HepG2 (cell line): Measurements from ENCODE around the gene NRBP1. TPM values are rescaled to one million over a fixed set of nuclear protein-coding genes. Genes with fewer than 3 reads are reported as not detected.
A peak's percentile ranks its signal among the peaks of the same experiment; 100 is the strongest.

ENCODE experiments used
- ATAC-seq: fragments of 200-7000 bp; cut with Tn5 transposase; 3 replicates; pipeline ENCODE4 v1.9.1; 2020; ENCODE audit warnings: mild to moderate bottlenecking, moderate library complexity
- BruUV-seq: library from RNA; stranded (reverse); fragments of 400-500 nt; replicated peaks from 2 replicates; lab custom pipeline; 2021; lab: Mats Ljungman, UMichigan
- CTCF ChIA-PET: fragments of 300-600 bp; formaldehyde crosslinking; extraction: SDS; loops from one replicate; lab custom pipeline; 2021; ENCODE audit warnings: low total read pairs, inconsistent platforms, low intra/inter-chr PET ratio; lab: Yijun Ruan, JAX
- POLR2A ChIA-PET: fragments of 350-600 bp; sonication (Branson Sonifier 250); formaldehyde crosslinking; loops from one replicate; lab custom pipeline; 2020; ENCODE audit warnings: antibody characterized with exemption, inconsistent platforms; lab: Yijun Ruan, JAX
- DNase-seq: peaks from one replicate; pipeline ENCODE4 v3.0.0-alpha.2; 2015; ENCODE audit warnings: low spot score
- FAIRE-seq: peaks from 3 replicates; lab custom pipeline; 2011; peaks lifted over from hg19 to GRCh38; lab: Jason Lieb, UNC
- H2AFZ ChIP-seq: one replicate; pipeline ENCODE4 v1.6.1; 2011; ENCODE audit warnings: low read length, inconsistent platforms
- H3K27ac ChIP-seq: fragments of 300-600 bp; 3 replicates; pipeline ENCODE4 v1.8.0; 2011; ENCODE audit warnings: mixed run types, mild to moderate bottlenecking, mixed read lengths, low read length, inconsistent platforms; ENCODE audit not compliant: insufficient read depth; ENCODE audit errors: extremely low read length
- H3K27me3 ChIP-seq, 2 experiments: fragments of 200-600 bp in 1 of 2; 2 replicates in 1 of 2; 3 replicates in 1 of 2; pipeline versions ENCODE4 v1.6.0 to v1.8.0; 2011; ENCODE audit warnings: low read length in 2 of 2, mild to moderate bottlenecking in 2 of 2, moderate library complexity in 2 of 2, inconsistent platforms in 1 of 2; ENCODE audit not compliant: insufficient read depth in 2 of 2, control insufficient read depth in 1 of 2
- H3K36me3 ChIP-seq, 2 experiments: fragments of 200-600 bp in 1 of 2; replicated peaks in 1 of 2; 2 replicates in 1 of 2; 3 replicates in 1 of 2; pipeline versions ENCODE4 v1.5.1 to v1.8.0; 2011; ENCODE audit warnings: low read length in 2 of 2, inconsistent platforms in 1 of 2; ENCODE audit not compliant: insufficient read depth in 2 of 2, control insufficient read depth in 1 of 2
- H3K4me1 ChIP-seq: 2 replicates; pipeline ENCODE4 v1.5.1; 2012; ENCODE audit warnings: low read length, inconsistent platforms; ENCODE audit not compliant: insufficient read depth
- H3K4me2 ChIP-seq: 2 replicates; pipeline ENCODE4 v1.6.0; 2011; ENCODE audit warnings: low read depth, low read length, inconsistent platforms
- H3K4me3 ChIP-seq, 3 experiments: fragments of 200-600 bp in 1 of 3; sonication (generic), shearing (Covaris generic) in 1 of 3; replicated peaks in 1 of 3; 2 replicates each; pipeline ENCODE4 v1.5.1; 2011 to 2016; ENCODE audit warnings: low read length in 3 of 3, inconsistent platforms in 2 of 3, low read depth in 2 of 3, mild to moderate bottlenecking in 2 of 3, control low read depth in 1 of 3, mixed read lengths in 1 of 3; ENCODE audit not compliant: insufficient read depth in 1 of 3
- H3K79me2 ChIP-seq: one replicate; pipeline ENCODE4 v1.6.1; 2011; ENCODE audit warnings: low read length, inconsistent platforms; ENCODE audit not compliant: insufficient read depth
- H3K9ac ChIP-seq: 2 replicates; pipeline ENCODE4 v1.6.0; 2011; ENCODE audit warnings: mild to moderate bottlenecking, low read depth, low read length, inconsistent platforms; ENCODE audit not compliant: insufficient read depth
- H3K9me3 ChIP-seq: 2 replicates; pipeline ENCODE4 v1.5.1; 2012; ENCODE audit warnings: mild to moderate bottlenecking, low read length
- H4K20me1 ChIP-seq: 2 replicates; pipeline ENCODE4 v1.6.0; 2011; ENCODE audit warnings: inconsistent platforms, mild to moderate bottlenecking, low read length, moderate library complexity; ENCODE audit not compliant: insufficient read depth
- ATF3 ChIP-seq: sonication (generic); formaldehyde crosslinking; IDR thresholded peaks from 2 replicates; pipeline ENCODE4 v1.4.0; 2020; ENCODE audit warnings: missing genetic modification reagents
- ATF7 ChIP-seq, 2 experiments: fragments of 450-650 bp in 1 of 2; sonication (generic) in 1 of 2; formaldehyde crosslinking in 1 of 2; IDR thresholded peaks; 2 replicates each; pipeline versions ENCODE4 v1.4.0 to v1.6.1; 2016 to 2020; ENCODE audit warnings: antibody characterized with exemption in 1 of 2, mild to moderate bottlenecking in 1 of 2, missing genetic modification reagents in 1 of 2
- CREB1 ChIP-seq, 2 experiments: fragments of 450-650 bp in 1 of 2; IDR thresholded peaks; 2 replicates each; pipeline ENCODE4 v1.6.1; 2016 to 2017; ENCODE audit warnings: control low read depth in 1 of 2, mild to moderate bottlenecking in 1 of 2, missing compliant biosample characterization in 1 of 2, missing genetic modification characterization in 1 of 2
- POLR2A ChIP-seq, 2 experiments: IDR thresholded peaks; 2 replicates each; pipeline ENCODE4 v1.6.1; 2011; ENCODE audit warnings: low read depth in 2 of 2, low read length in 2 of 2, mild to moderate bottlenecking in 1 of 2, moderate library complexity in 1 of 2; ENCODE audit not compliant: insufficient read depth in 1 of 2
- XBP1 ChIP-seq: sonication (generic); formaldehyde crosslinking; IDR thresholded peaks from 2 replicates; pipeline ENCODE4 v1.5.0; 2020; ENCODE audit warnings: missing genetic modification reagents
- ZNF451 ChIP-seq: sonication (generic); formaldehyde crosslinking; IDR thresholded peaks from 2 replicates; pipeline ENCODE4 v1.5.0; 2020; ENCODE audit warnings: mild to moderate bottlenecking, missing genetic modification reagents
- WGBS: methylation state at CpG from one replicate; pipeline ENCODE4 v1.1.6; 2017; ENCODE audit warnings: low lambda C conversion rate; 5-methylcytosine and 5-hydroxymethylcytosine counted together
- in situ Hi-C: cut with HindIII; loops from 2 replicates; pipeline ENCODE4 v1.10.0; 2017; ENCODE audit warnings: low pct_unique_long_range_greater_than_20kb; ENCODE audit not compliant: extremely low pct_ligation_motif_present
- intact Hi-C: fragments of 100-400 bp; cut with micrococcal nuclease; formaldehyde crosslinking; loops from one replicate; pipeline ENCODE4 v1.10.0; 2022; ENCODE audit not compliant: unreplicated experiment
- polyA plus RNA-seq, 8 experiments: library from polyadenylated mRNA; depleted of rRNA in 3 of 8; stranded (reverse) in 7 of 8; unstranded in 1 of 8; fragments of >200 nt; fragmentation: Illumina TruSeq in 4 of 8; extraction: Trizol in 4 of 8; gene quantifications; 2 replicates each; pipeline versions ENCODE4 v1.2.1 to v1.2.3, GENCODE V29; 2011 to 2016; ENCODE audit warnings: low read depth in 4 of 8, missing spikeins in 1 of 8, mixed read lengths in 1 of 8; ENCODE audit not compliant: insufficient read depth in 1 of 8
- total RNA-seq, 5 experiments: library from RNA; depleted of rRNA; stranded (reverse); fragments of >200 nt; fragmentation: Illumina TruSeq; extraction: Trizol; gene quantifications; 2 replicates each; pipeline ENCODE4 v1.2.3, GENCODE V29; 2016; ENCODE audit warnings: low read depth in 1 of 5

NRBP1 gene
- total and polyA plus RNA-seq, 2 of the 13 experiments (the other 11 are each of a cell fraction or from before 2014, with no cell fraction given), result 165 to 240 TPM

GRCh38 chr2:27431395-27431794 lies 3.0 kb downstream of the NRBP1 start:
- Histone ChIP-seq H3K9ac (no peak overlapping the region), H4K20me1 (peaks cover 29% of the 10 kb centered on the region), H3K4me2 (no peak overlapping the region), H3K27me3 (no peaks in the 10 kb centered on the region; a peak in 1 of 5 replicates), H2AFZ (no peak overlapping the region), H3K36me3 (peaks cover 28 to 38% of the 10 kb centered on the region in 2 experiments), H3K4me3 (no peak overlapping the region), H3K27ac (no peak overlapping the region), H3K4me1 (peaks cover 40% of the 10 kb centered on the region), H3K9me3 (no peaks in the 10 kb centered on the region), H3K79me2 (peaks cover 43% of the 10 kb centered on the region)
- peak; percentile 40 for DNase-seq
- ChIA-PET CTCF (interaction anchor here (4.8 kb wide), 1 partner anchor 23 kb away, joined by 29 read pairs; the partner anchor contains the start of gene PPM1G), POLR2A (interaction anchor here (1.0 to 5.3 kb wide), 4 partner anchors 10 to 74 kb away, joined by 3 to 133 read pairs (median 8); partner anchors contain the start of genes GTF3C2 and PPM1G)
- FAIRE-seq, result no peak
- TF ChIP-seq CREB1 (IDR thresholded peaks at IDR 0.05), result peak; percentile 51; the same call in 1 of the 2 replicates
- TF ChIP-seq CREB1 (CRISPR knock-in tag; IDR thresholded peaks at IDR 0.05), result no peak
- TF ChIP-seq XBP1 (CRISPR knock-in tag), result no peak
- peak; percentile 75 for TF ChIP-seq ATF7 (IDR thresholded peaks at IDR 0.05)
- no peak for TF ChIP-seq ATF7 (CRISPR knock-in tag; IDR thresholded peaks at IDR 0.05)
- TF ChIP-seq ATF3 (CRISPR knock-in tag), result 0 out of 2 replicates have a peak, but pooled peaks have one; percentile 11
- ATAC-seq, result no peak
- BruUV-seq, result TSS peak; percentile 7
- intact Hi-C loops, result no loop called here
- in situ Hi-C loops, result no loop called here

- CTCF ChIA-PET, result no interaction called here
- in situ Hi-C loops, result no loop called here
- intact Hi-C loops, result no loop called here
- Histone ChIP-seq H3K36me3 (peaks cover 48 to 75% of the 10 kb centered on the region in 2 experiments), H3K4me1 (peaks cover 16% of the 10 kb centered on the region), H3K27me3 (no peaks in the 10 kb centered on the region), H3K79me2 (peaks cover 27% of the 10 kb centered on the region), H4K20me1 (peaks cover 13% of the 10 kb centered on the region), H3K27ac (no peak overlapping the region), H3K4me2 (no peak overlapping the region), H3K9me3 (no peaks in the 10 kb centered on the region), H2AFZ (no peak overlapping the region), H3K4me3 (no peak overlapping the region), H3K9ac (no peak overlapping the region)
- FAIRE-seq (no peak), ATAC-seq (no peak), DNase-seq (no peak)
- no TSS peak for BruUV-seq
- TF ChIP-seq ZNF451 (CRISPR knock-in tag), result no peak
- TF ChIP-seq POLR2A (IDR thresholded peaks at IDR 0.05; ENCODE audit: insufficient read depth in 1 of 2, low read depth in 2 of 2, low read length in 2 of 2), result 0 out of 4 replicates have a peak, but pooled peaks of 1 of the 2 experiments have one; percentile 8
- 98% methylated on average over 6 of the region's 6 CpGs for WGBS
- POLR2A ChIA-PET, result no interaction called here
Measured at GRCh38 chr2:27435628-27436027, 7.2 kb downstream of the NRBP1 start.
